Activated CD8-positive, alpha-beta T cell treated with anti-CD3 and anti-CD28 coated beads for 36 hours (primary cell): Measurements from ENCODE around the gene EHBP1. TPM values are rescaled to one million over a fixed set of nuclear protein-coding genes. Genes with fewer than 3 reads are reported as not detected.
A peak's percentile ranks its signal among the peaks of the same experiment; 100 is the strongest.

Experiments
- ATAC-seq: fragments of 200-7000 bp; cut with Tn5 transposase; one replicate; pipeline ENCODE4 v1.10.0; 2021; ENCODE audit warnings: mild to moderate bottlenecking, moderate library complexity
- CTCF ChIA-PET: fragments of 350-600 bp; sonication (Branson Sonifier 250); formaldehyde crosslinking; loops from one replicate; lab custom pipeline; 2021; ENCODE audit warnings: antibody characterized with exemption; lab: Charles Lee
- POLR2A ChIA-PET: fragments of 350-600 bp; sonication (Branson Sonifier 250); formaldehyde crosslinking; loops from one replicate; lab custom pipeline; 2021; ENCODE audit warnings: antibody characterized with exemption; lab: Charles Lee
- DNase-seq: peaks from one replicate; pipeline ENCODE4 v3.0.0-alpha.2; 2020
- H3K27ac Mint-ChIP-seq: one replicate; pipeline ENCODE4 v1.8.0; 2021; ENCODE audit warnings: mild to moderate bottlenecking, mixed read lengths
- H3K27me3 Mint-ChIP-seq: one replicate; pipeline ENCODE4 v1.8.0; 2021; ENCODE audit warnings: mixed read lengths
- H3K36me3 Mint-ChIP-seq: one replicate; pipeline ENCODE4 v1.8.0; 2021; ENCODE audit warnings: low read depth, mixed read lengths
- H3K4me1 Mint-ChIP-seq: one replicate; pipeline ENCODE4 v1.8.0; 2021; ENCODE audit warnings: low read depth, mixed read lengths
- H3K4me3 Mint-ChIP-seq: one replicate; pipeline ENCODE4 v1.8.0; 2021; ENCODE audit warnings: mild to moderate bottlenecking, moderate library complexity, mixed read lengths
- H3K9me3 Mint-ChIP-seq: one replicate; pipeline ENCODE4 v1.8.0; 2021; ENCODE audit warnings: mixed read lengths
- CTCF ChIP-seq: fragments of 200-600 bp; IDR thresholded peaks from one replicate; pipeline ENCODE4 v1.8.0; 2022; ENCODE audit warnings: antibody characterized with exemption, mild to moderate bottlenecking
- intact Hi-C: fragments of 100-400 bp; cut with micrococcal nuclease; formaldehyde crosslinking; loops from one replicate; pipeline ENCODE4 v1.10.0; 2022
- total RNA-seq, 2 experiments: library from RNA; stranded (reverse); gene quantifications; one replicate each; pipeline ENCODE4 v1.2.3, GENCODE V29; 2021

The EHBP1 gene
- total RNA-seq, 2 experiments from 2014 or later, result 24.1 to 24.3 TPM

- CTCF ChIA-PET, result interaction anchor here (1.0 kb wide), 1 partner anchor 266 kb away, joined by 4 read pairs; no protein-coding TSS in a partner anchor
- H3K4me1 Mint-ChIP-seq, result peaks cover 4% of the 10 kb centered on the region
- intact Hi-C loops, result no loop called here
Observed at GRCh38 chr2:62723253-62723652, 17.7 kb downstream of the EHBP1 start.

GRCh38 chr2:62724106-62724505 lies 18.6 kb downstream of the EHBP1 start:
- ChIA-PET CTCF (interaction anchor here (1.0 kb wide), 1 partner anchor 266 kb away, joined by 4 read pairs; no protein-coding TSS in a partner anchor), POLR2A (no interaction called here)
- Mint-ChIP-seq H3K36me3 (peaks cover 5% of the 10 kb centered on the region), H3K9me3 (peaks cover 12% of the 10 kb centered on the region), H3K27ac (no peak overlapping the region), H3K4me3 (no peak overlapping the region), H3K27me3 (no peaks in the 10 kb centered on the region), H3K4me1 (peaks cover 6% of the 10 kb centered on the region)
- DNase-seq (no peak), ATAC-seq (no peak)
- intact Hi-C loops, result no loop called here
- no peak for TF ChIP-seq CTCF

More at GRCh38 chr2:62723253-62723652, 17.7 kb downstream of the EHBP1 start:
- no peak overlapping the region for H3K27ac Mint-ChIP-seq
- peaks cover 12% of the 10 kb centered on the region for H3K9me3 Mint-ChIP-seq
- DNase-seq (no peak), ATAC-seq (no peak)
- TF ChIP-seq CTCF, result no peak
- H3K36me3 Mint-ChIP-seq, result peaks cover 5% of the 10 kb centered on the region
- H3K27me3 Mint-ChIP-seq, result no peaks in the 10 kb centered on the region
- POLR2A ChIA-PET, result no interaction called here
- H3K4me3 Mint-ChIP-seq, result no peak overlapping the region

GRCh38 chr2:62724886-62725711 lies 19.6 kb downstream of the EHBP1 start:
- H3K27ac Mint-ChIP-seq, result no peak overlapping the region
- peak; percentile 73 for ATAC-seq

GRCh38 chr2:62725712-62726055 lies 20.2 kb downstream of the EHBP1 start:
- Mint-ChIP-seq H3K4me3 (no peak overlapping the region), H3K27me3 (no peaks in the 10 kb centered on the region), H3K4me1 (peaks cover 3% of the 10 kb centered on the region), H3K27ac (no peak overlapping the region), H3K36me3 (peaks cover 6% of the 10 kb centered on the region), H3K9me3 (peaks cover 10% of the 10 kb centered on the region)
- no peak for TF ChIP-seq CTCF
- intact Hi-C loops, result no loop called here
- ATAC-seq, result no peak
- DNase-seq, result no peak
- ChIA-PET POLR2A (no interaction called here), CTCF (no interaction called here)

More at GRCh38 chr2:62724886-62725711, 19.6 kb downstream of the EHBP1 start:
- peak; percentile 45 for DNase-seq
- H3K9me3 Mint-ChIP-seq, result peaks cover 10% of the 10 kb centered on the region
- POLR2A ChIA-PET, result no interaction called here
- H3K4me3 Mint-ChIP-seq, result no peak overlapping the region
- CTCF ChIA-PET, result no interaction called here
- peaks cover 3% of the 10 kb centered on the region for H3K36me3 Mint-ChIP-seq
- H3K27me3 Mint-ChIP-seq, result no peaks in the 10 kb centered on the region
- intact Hi-C loops, result no loop called here
- H3K4me1 Mint-ChIP-seq, result peaks cover 3% of the 10 kb centered on the region
- TF ChIP-seq CTCF, result peak; percentile 18

- ChIA-PET POLR2A (no interaction called here), CTCF (no interaction called here)
- peaks cover 18% of the 10 kb centered on the region for H3K9me3 Mint-ChIP-seq
Observed at GRCh38 chr2:62727259-62727867, 21.9 kb downstream of the EHBP1 start.

More at GRCh38 chr2:62727259-62727867, 21.9 kb downstream of the EHBP1 start:
- ATAC-seq, result no peak
- peaks cover 16% of the 10 kb centered on the region for H3K36me3 Mint-ChIP-seq
- intact Hi-C loops, result no loop called here
- no peak overlapping the region for H3K4me3 Mint-ChIP-seq
- H3K4me1 Mint-ChIP-seq, result peaks cover 3% of the 10 kb centered on the region
- no peaks in the 10 kb centered on the region for H3K27me3 Mint-ChIP-seq
- TF ChIP-seq CTCF, result no peak
- DNase-seq, result no peak
- H3K27ac Mint-ChIP-seq, result no peak overlapping the region
